Hematopoietic multipotent progenitor cell treated with erythropoietin and hydrocortisone succinate and interleukin-3 and kit ligand, for 15 days (in vitro differentiated cells): ENCODE results near the gene PCCA.
"Not testable (repeated sequence)": the region's sequence is repeated elsewhere in the genome, so short reads cannot be mapped to it uniquely, and the experiment has no call there.

ENCODE experiments used
- DNase-seq: peaks from one replicate; pipeline ENCODE4 v3.0.0-alpha.2; 2015; ENCODE audit warnings: low spot score

PCCA gene

DNA sequence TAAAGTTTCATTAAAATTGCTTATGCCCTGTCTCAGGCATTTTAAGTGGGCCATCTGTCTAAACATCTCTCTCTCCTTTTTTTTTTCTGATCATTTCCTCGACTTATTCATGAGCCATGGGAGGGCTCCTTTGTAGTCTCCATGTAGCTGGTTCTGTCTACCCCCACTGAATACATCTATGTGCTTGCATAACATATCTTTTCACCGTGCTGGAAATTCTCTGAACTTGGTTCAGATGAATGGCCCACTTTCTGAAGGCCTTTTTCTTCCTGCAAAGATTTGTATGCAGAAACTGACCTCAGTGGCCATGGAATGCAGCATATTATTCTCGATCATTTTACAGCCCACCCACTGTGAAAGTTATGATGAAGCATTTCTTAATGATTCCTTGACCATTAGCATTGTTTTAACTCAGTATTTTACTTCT lies 274.4 kb downstream of the PCCA start:
- DNase-seq = no peak

GRCh38 chr13:100363874-100364273 lies 275.0 kb downstream of the PCCA start:
- DNase-seq = no peak

DNA sequence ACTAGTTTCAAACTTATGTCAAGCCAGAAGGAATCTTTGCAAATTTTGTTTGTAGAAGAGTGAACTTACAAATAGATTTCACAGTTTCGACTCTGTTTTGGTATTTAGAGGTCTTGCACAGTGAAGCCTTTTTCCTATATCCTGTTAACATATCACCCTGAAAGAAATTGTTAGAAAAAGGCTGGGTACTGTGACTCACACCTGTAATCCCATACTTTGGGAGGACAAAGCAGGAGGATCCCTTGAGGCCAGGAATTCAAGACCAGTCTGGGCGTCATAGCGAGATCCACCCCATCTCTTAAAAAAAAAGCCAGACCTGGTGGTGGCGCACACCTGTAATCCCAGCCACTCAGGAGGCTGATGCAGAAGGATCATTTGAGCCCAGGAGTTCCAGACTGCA lies 275.7 kb downstream of the PCCA start:
- DNase-seq = no peak

DNA sequence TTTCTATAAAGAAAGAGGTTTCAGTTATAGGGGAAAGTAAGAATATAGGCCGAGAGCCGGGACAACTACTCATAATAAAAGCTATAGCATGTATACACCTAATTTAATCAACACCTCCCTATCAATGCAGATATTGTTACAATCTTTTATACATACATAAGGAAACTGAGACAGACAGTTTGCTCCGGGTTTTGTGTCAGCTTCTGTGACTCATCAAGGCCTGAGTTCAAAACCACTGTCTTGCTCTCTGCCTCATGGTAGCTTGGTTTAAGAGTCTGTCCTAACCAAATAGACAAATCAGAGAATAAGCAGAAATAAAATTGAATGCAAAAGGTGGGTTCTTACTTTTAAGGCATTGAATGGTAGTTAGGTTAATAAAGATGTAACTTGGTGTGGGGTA lies 276.8 kb downstream of the PCCA start:
- DNase-seq = no peak

GRCh38 chr13:100378533-100378932 lies 289.6 kb downstream of the PCCA start:
- DNase-seq = no peak

DNA sequence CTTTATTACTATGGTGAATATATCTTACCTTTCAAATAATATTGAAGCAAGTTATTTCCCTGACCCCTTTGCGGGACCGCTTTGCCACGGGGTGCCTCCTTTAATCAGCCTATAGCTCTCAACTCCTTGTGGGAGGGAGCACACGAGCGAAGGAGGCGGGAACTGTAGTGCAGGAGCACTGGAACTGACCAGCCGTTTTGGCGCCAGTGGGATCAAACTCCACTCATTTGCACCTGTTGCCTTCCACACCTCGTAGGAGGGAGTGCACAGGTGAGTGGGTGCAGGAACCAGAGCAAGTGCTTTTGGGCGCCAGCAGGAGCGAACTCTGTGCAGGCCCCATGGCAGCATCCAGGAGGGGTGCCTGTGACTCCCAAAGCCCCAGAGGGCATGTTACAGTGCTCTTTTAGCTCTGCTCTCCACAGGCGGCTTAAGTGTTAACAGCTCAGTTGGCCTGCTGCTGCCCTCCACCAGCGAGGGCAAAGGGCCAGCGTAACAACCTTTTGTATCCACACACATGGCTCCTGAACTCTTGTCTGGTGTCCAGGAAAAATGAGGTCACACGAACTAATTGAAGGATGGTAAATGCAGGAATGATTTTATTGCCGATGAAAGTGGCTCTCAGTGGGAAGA lies 292.8 kb downstream of the PCCA start:
- no peak for DNase-seq

GRCh38 chr13:100382785-100383184 lies 293.9 kb downstream of the PCCA start:
- DNase-seq = no peak

GRCh38 chr13:100387416-100387815 lies 298.5 kb downstream of the PCCA start:
- no peak for DNase-seq

DNA sequence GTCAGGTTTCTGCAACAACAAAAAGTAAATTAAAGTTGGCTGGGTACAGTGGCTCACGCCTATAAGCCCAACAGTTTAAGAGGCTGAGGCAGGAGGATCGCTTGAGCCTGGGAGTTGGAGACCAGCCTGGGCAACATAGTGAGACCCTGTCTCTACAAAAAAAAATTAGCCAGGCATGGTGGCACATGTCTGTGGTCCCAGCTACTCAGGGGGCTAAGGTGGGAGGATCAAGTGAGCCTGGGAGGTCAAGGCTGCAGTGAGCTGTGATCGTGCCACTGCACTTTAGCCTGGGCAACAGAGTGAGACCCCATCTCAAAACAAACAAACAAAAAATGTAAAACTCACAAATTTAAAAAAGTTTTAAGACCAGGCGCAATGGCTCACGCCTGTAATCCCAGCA lies 299.3 kb downstream of the PCCA start:
- DNase-seq = not testable (repeated sequence)

- no peak for DNase-seq
Observed at GRCh38 chr13:100388923-100389322, 300.0 kb downstream of the PCCA start.

DNA sequence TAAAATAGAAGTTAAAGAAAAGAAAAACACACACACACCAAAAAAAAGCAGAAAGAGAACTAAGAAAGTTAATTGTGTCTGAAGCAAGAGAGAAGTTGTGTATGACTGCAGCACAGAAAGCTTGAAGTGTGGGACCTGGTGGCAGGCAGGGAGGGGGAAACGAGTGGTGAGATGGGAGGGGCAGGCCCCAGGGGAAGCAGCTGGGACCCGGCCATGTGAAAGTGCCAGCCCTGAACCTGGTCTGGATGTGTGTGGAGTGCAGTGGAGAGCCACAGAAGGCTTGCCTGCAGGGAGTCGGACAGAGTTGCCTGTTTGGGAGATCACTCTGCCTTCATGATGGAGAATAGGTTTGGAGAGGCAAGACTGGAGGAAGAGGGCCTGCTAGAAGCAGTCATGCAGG lies 300.7 kb downstream of the PCCA start:
- no peak for DNase-seq

GRCh38 chr13:100392709-100393630 lies 304.1 kb downstream of the PCCA start:
- DNase-seq = peak; percentile 4

GRCh38 chr13:100394005-100394695 lies 305.3 kb downstream of the PCCA start:
- DNase-seq = no peak

DNA sequence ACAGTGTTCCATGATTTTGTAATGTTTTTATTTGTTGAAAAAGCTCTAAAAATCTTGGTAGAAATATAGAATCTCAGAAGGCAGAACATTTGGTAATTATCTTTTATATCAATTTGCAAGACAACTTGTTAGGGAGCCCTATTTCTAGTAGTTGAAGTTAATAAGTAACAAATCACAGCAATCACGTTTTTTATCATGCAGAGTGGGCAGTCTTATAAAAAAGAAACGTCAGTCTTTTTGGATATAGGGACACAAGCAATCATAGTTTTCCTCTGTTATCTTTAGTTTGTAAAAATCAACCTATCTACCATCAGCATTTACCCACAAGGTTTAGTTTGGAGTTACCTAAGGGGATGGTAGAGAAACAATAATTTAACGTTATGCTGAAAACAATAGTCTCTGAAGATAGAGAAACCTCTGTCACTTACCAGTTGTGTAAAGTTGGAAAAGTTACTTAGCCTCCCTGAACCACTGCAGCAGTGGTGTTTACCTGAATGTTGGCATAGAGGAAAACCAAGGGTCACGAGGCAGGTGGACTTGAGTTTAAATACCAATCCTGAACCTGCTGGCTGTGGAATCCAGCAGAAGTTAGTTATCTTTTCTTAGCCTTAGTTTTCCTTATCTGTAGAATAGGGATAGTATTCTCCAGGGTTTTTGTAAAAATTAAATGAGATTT lies 306.9 kb downstream of the PCCA start:
- no peak for DNase-seq

DNA sequence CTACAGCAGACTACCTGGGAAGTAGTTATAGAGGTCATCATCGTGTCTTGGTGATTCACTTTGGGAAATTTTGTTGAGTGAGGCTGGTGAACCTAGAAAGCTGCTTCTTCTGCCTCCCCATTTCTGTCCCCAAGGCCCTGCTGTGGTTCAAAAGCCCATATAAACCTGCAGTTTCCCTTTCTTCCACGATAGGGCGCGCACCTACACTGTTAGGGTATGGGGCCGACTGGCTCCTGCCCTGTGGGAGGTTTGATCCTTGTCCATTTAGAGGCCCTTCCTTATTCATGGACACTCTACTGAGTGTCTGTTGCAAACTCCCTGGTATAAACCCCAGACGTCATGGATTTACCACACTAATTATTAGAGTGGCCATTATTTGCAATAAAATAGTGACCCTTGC lies 307.9 kb downstream of the PCCA start:
- no peak for DNase-seq

- no peak for DNase-seq
Observed at GRCh38 chr13:100397627-100398026, 308.7 kb downstream of the PCCA start.

- DNase-seq = no peak
Observed at GRCh38 chr13:100398360-100398759, 309.5 kb downstream of the PCCA start.

GRCh38 chr13:100399455-100399854 lies 310.6 kb downstream of the PCCA start:
- no peak for DNase-seq

DNA sequence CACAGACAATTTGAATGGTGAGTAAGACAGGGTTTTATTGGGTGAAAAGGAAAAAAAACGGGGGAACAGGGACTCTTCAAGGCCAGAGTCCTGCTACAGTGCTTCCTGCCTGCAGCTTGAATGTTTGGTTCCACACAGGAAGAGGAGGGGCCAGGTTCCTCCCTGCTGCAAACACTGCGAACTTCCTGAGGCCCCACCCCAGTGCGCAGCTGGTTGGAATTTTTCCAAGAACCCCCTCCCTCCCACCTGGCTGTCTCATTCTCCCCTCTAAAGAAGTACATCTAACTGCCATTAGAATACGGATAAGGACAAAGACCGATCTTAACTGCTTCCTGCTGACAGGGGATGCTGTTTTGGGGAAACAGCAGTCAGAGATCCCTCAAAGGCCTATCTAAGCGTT lies 314.8 kb downstream of the PCCA start:
- no peak for DNase-seq

GRCh38 chr13:100409132-100409531 lies 320.2 kb downstream of the PCCA start:
- DNase-seq = no peak

DNA sequence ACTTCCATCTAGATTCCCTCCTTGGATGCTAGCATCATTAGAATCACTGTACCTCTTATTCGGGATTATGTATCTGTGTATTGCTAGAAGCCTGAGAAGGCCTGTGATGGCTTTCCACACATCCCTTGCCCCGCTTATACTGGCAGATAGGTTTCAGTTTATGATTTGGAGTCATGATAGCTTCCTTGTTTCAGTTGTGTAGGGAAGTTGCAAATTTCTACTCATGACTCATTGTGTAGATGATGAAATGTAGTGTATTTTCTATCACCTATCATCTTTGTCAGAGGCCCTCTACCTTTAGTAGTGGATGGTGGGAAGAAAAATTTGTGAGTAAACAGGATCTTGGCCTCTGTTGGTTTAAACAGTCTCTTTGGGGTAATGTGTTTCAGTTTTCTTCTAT lies 334.5 kb downstream of the PCCA start:
- no peak for DNase-seq

DNA sequence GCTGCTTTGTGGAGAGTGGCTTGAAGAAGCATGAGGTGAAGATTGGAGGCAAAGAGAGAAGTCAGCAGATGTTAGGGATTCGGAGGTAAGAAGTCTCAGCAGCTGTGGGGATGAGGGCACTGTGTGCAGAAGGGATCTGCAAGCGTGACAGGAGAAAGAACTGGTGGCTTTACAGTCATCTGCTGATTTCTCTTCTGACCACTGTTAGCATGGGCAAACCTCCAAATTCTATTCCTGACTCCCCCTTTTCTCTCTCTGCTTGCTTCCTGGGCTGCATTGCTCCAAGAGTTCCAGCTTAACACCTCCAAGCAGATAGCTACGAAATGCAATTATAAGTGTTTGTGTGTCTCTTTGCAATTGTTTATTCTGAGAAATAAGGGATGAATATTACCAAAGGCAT lies 340.1 kb downstream of the PCCA start:
- DNase-seq = no peak
